Endothelial cell of umbilical vein (primary cell): Measurements from ENCODE around the gene ZG16B. TPM values are rescaled to one million over a fixed set of nuclear protein-coding genes. Genes with fewer than 3 reads are reported as not detected.

ENCODE experiments used
- BruUV-seq: library from RNA; stranded (reverse); fragments of 400-500 nt; replicated peaks from 2 replicates; lab custom pipeline; 2021; lab: Mats Ljungman, UMichigan
- CTCF ChIA-PET: fragments of 300-600, 350-600 bp; sonication (Branson Sonifier 250); formaldehyde crosslinking; loops from one replicate; lab custom pipeline; 2021; ENCODE audit warnings: antibody characterized with exemption, inconsistent platforms; lab: Charles Lee
- POLR2A ChIA-PET: fragments of 300-600, 350-600 bp; sonication (Branson Sonifier 250); formaldehyde crosslinking; loops from one replicate; lab custom pipeline; 2021; ENCODE audit warnings: antibody characterized with exemption, inconsistent platforms; lab: Charles Lee
- DNase-seq: peaks from one replicate; pipeline ENCODE4 v3.0.0-alpha.2; 2011; ENCODE audit warnings: low read depth, low spot score
- FAIRE-seq: peaks from 2 replicates; lab custom pipeline; 2011; peaks lifted over from hg19 to GRCh38; lab: Jason Lieb, UNC
- H2AFZ ChIP-seq: 2 replicates; pipeline ENCODE4 v1.6.0; 2012; ENCODE audit warnings: low read depth, low read length, control low read depth, inconsistent platforms
- H3K27ac ChIP-seq: 2 replicates; pipeline ENCODE4 v1.5.1; 2011; ENCODE audit warnings: low read depth, mild to moderate bottlenecking, control low read depth, low read length, moderate library complexity; ENCODE audit not compliant: insufficient read depth
- H3K27me3 ChIP-seq, 2 experiments: 2 replicates each; pipeline versions ENCODE4 v1.6.0 to v1.6.1; 2011; ENCODE audit warnings: low read length in 2 of 2, mixed read lengths in 1 of 2; ENCODE audit not compliant: control insufficient read depth in 2 of 2, insufficient read depth in 2 of 2
- H3K36me3 ChIP-seq, 2 experiments: 2 replicates in 1 of 2; 3 replicates in 1 of 2; pipeline ENCODE4 v1.5.1; 2011; ENCODE audit warnings: low read length in 2 of 2, mild to moderate bottlenecking in 1 of 2, moderate library complexity in 1 of 2; ENCODE audit not compliant: control insufficient read depth in 2 of 2, insufficient read depth in 2 of 2; ENCODE audit errors: extremely low read depth in 1 of 2
- H3K4me1 ChIP-seq: 3 replicates; pipeline ENCODE4 v1.5.1; 2011; ENCODE audit warnings: mild to moderate bottlenecking, low read length; ENCODE audit not compliant: control insufficient read depth, insufficient read depth; ENCODE audit errors: extremely low read depth
- H3K4me2 ChIP-seq: 2 replicates; pipeline ENCODE4 v1.6.1; 2011; ENCODE audit warnings: low read length, control low read depth, mixed read lengths; ENCODE audit not compliant: insufficient read depth
- H3K4me3 ChIP-seq, 3 experiments: fragments of 200-600 bp in 1 of 3; sonication (generic), shearing (Covaris generic) in 1 of 3; replicated peaks in 1 of 3; 2 replicates each; pipeline ENCODE4 v1.5.1; 2011 to 2016; ENCODE audit warnings: control low read depth in 3 of 3, low read length in 3 of 3, mild to moderate bottlenecking in 2 of 3, inconsistent platforms in 1 of 3, low read depth in 1 of 3, moderate library complexity in 1 of 3; ENCODE audit not compliant: insufficient read depth in 1 of 3
- H3K79me2 ChIP-seq: 2 replicates; pipeline ENCODE4 v1.6.0; 2012; ENCODE audit warnings: low read length, inconsistent platforms; ENCODE audit not compliant: control insufficient read depth, insufficient read depth
- H3K9ac ChIP-seq: replicated peaks from 2 replicates; pipeline ENCODE3; 2011; ENCODE audit warnings: low read length, control low read depth; ENCODE audit not compliant: insufficient read depth; ENCODE audit errors: extremely low read depth
- H3K9me1 ChIP-seq: replicated peaks from 3 replicates; pipeline ENCODE4 v1.6.0; 2011; ENCODE audit warnings: mild to moderate bottlenecking, low read length; ENCODE audit not compliant: control insufficient read depth, insufficient read depth; ENCODE audit errors: extremely low read depth
- H3K9me3 ChIP-seq: replicated peaks from 2 replicates; pipeline ENCODE4 v1.5.1; 2012; ENCODE audit warnings: low read length, inconsistent platforms; ENCODE audit not compliant: control insufficient read depth, insufficient read depth
- H4K20me1 ChIP-seq: replicated peaks from 2 replicates; pipeline ENCODE3; 2011; ENCODE audit warnings: mild to moderate bottlenecking, low read length; ENCODE audit not compliant: control insufficient read depth, insufficient read depth; ENCODE audit errors: extremely low read depth
- CTCF ChIP-seq, 2 donors: IDR thresholded peaks; 1 replicate in 1 of 2; 2 replicates in 1 of 2; pipeline ENCODE4 v1.5.1; 2011; ENCODE audit warnings: low read length in 2 of 2, mild to moderate bottlenecking in 2 of 2, moderate library complexity in 2 of 2, control low read depth in 1 of 2, inconsistent platforms in 1 of 2, low read depth in 1 of 2; ENCODE audit not compliant: insufficient read depth in 1 of 2; ENCODE audit errors: extremely low read depth in 1 of 2
- EZH2 ChIP-seq: IDR thresholded peaks from 2 replicates; pipeline ENCODE4 v1.6.1; 2012; ENCODE audit warnings: borderline replicate concordance, low read depth, mild to moderate bottlenecking, moderate library complexity, low read length, inconsistent platforms; ENCODE audit not compliant: severe bottlenecking
- FOS ChIP-seq: IDR thresholded peaks from 2 replicates; pipeline ENCODE4 v1.6.1; 2011; ENCODE audit warnings: mild to moderate bottlenecking, low read length, moderate library complexity, borderline replicate concordance; ENCODE audit not compliant: insufficient read depth
- GATA2 ChIP-seq: IDR thresholded peaks from 2 replicates; pipeline ENCODE4 v1.7.0; 2011; ENCODE audit warnings: low read depth, mild to moderate bottlenecking, moderate library complexity, mixed read lengths, low read length; ENCODE audit not compliant: insufficient read length, insufficient read depth
- JUN ChIP-seq: IDR thresholded peaks from 2 replicates; pipeline ENCODE4 v1.6.1; 2011; ENCODE audit warnings: borderline replicate concordance, low read depth; ENCODE audit not compliant: insufficient read length, insufficient read depth
- MAX ChIP-seq: IDR thresholded peaks from 2 replicates; pipeline ENCODE4 v1.6.1; 2011; ENCODE audit not compliant: insufficient read depth, insufficient read length
- MYC ChIP-seq: IDR thresholded peaks from one replicate; pipeline ENCODE4 v1.6.1; 2011; ENCODE audit warnings: mild to moderate bottlenecking, low read depth, low read length
- POLR2A ChIP-seq: IDR thresholded peaks from 2 replicates; pipeline ENCODE4 v1.6.1; 2012; ENCODE audit warnings: low read depth, mild to moderate bottlenecking, control low read depth, low read length
- POLR2AphosphoS5 ChIP-seq: IDR thresholded peaks from 2 replicates; pipeline ENCODE4 v1.6.1; 2012; ENCODE audit warnings: low read depth, mild to moderate bottlenecking, control low read depth, low read length, moderate library complexity; ENCODE audit not compliant: insufficient read depth
- dilution Hi-C: fragments of 300-500 bp; cut with MboI; formaldehyde crosslinking; loops from one replicate; pipeline ENCODE4 v1.15.0; 2019; ENCODE audit warnings: low sequenced_read_pairs; ENCODE audit not compliant: extremely low pct_ligation_motif_present
- intact Hi-C: fragments of 100-400 bp; cut with micrococcal nuclease; formaldehyde crosslinking; loops from one replicate; pipeline ENCODE4 v1.10.0; 2022
- polyA plus RNA-seq, 4 experiments: library from polyadenylated mRNA; depleted of rRNA in 3 of 4; stranded (reverse) in 3 of 4; unstranded in 1 of 4; fragments of >200 nt; gene quantifications; 2 replicates each; pipeline versions ENCODE4 v1.2.1 to v1.2.3, GENCODE V29; 2011 to 2012; ENCODE audit warnings: missing spikeins in 1 of 4
- total RNA-seq: library from RNA; stranded (reverse); gene quantifications from 2 replicates; pipeline ENCODE4 v1.2.3, GENCODE V29; 2021

ZG16B gene
- total and polyA plus RNA-seq, 2 donors (not counting 3 experiments of a cell fraction or from before 2014, with no cell fraction given), result 0.22 TPM; not detected in 1

- Histone ChIP-seq H3K9ac (no peak overlapping the region), H3K36me3 (no peaks in the 10 kb centered on the region), H3K4me2 (no peak overlapping the region), H3K27me3 (no peaks in the 10 kb centered on the region), H4K20me1 (no peaks in the 10 kb centered on the region), H3K4me1 (peaks cover 2% of the 10 kb centered on the region), H3K9me3 (no peaks in the 10 kb centered on the region), H3K9me1 (no peaks in the 10 kb centered on the region), H3K27ac (no peak overlapping the region), H3K79me2 (no peaks in the 10 kb centered on the region), H2AFZ (no peak overlapping the region), H3K4me3 (no peak overlapping the region)
- no peak for FAIRE-seq
- no peak for DNase-seq
- ChIA-PET POLR2A (no interaction called here), CTCF (interaction anchor here (0.8 to 1.4 kb wide), 3 partner anchors 13 to 28 kb away, joined by 3 to 8 read pairs (median 3); partner anchors contain the start of gene PRSS41)
- intact Hi-C loops, result no loop called here
- no TSS peak for BruUV-seq
- dilution Hi-C loops, result no loop called here
- TF ChIP-seq FOS, result no peak
- TF ChIP-seq GATA2, result no peak
- no peak for TF ChIP-seq MYC
- TF ChIP-seq POLR2A, result no peak
- TF ChIP-seq CTCF (IDR thresholded peaks at IDR 0.05; ENCODE audit: extremely low read depth in 1 of 2, insufficient read depth in 1 of 2, low read depth in 1 of 2, low read length in 2 of 2), result no peak
- no peak for TF ChIP-seq JUN
- no peak for TF ChIP-seq POLR2AphosphoS5
- TF ChIP-seq MAX, result no peak
- no peak for TF ChIP-seq EZH2
Observed at GRCh38 chr16:2825906-2826305, 4.2 kb upstream of the ZG16B start.
